T1000 (cell line): ENCODE results near the gene MTA3.
"Not testable (repeated sequence)": the region's sequence is repeated elsewhere in the genome, so short reads cannot be mapped to it uniquely, and the experiment has no call there.

Experiments
- DNase-seq: peaks from one replicate; lab custom pipeline; 2025; ENCODE audit warnings: mixed read lengths; lab: John Stamatoyannopoulos, UW

Gene MTA3

DNA sequence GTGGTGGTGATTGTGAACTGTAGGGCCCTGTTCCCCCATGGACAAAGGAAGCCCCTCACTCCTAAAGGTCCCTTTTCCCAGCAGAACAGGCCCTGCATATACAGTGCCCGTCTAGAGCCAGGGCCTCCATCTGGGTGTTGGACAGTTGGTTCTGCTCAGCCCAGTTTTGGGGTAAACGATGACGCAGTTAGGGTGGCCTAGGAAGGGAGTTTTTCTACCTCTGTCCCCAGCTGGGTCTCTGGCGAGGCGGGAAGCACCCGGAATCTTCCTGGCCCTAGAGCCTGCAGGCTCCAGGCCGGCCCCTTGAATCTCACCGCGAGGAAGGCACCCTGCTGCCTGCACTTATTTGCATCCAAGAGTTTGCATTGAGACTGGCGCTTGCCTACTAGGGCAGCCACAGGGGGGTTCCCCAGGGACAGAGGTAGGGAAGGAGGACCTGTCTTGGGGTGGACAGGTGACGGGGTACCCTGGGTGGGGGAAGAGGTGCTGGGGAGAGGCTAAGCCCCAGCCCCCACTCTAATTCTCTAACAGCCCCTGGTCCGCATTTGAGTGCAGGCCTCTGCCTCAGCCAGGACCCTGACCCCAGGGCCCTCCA lies 529 bp upstream of the MTA3 start:
- no peak for DNase-seq

- no peak for DNase-seq
Observed at GRCh38 chr2:42569116-42569711, 782 bp downstream of the MTA3 start.

- no peak for DNase-seq
Observed at GRCh38 chr2:42569883-42570282, 1.5 kb downstream of the MTA3 start.

- DNase-seq = no peak
Observed at GRCh38 chr2:42572297-42573081, 4.1 kb downstream of the MTA3 start.

DNA sequence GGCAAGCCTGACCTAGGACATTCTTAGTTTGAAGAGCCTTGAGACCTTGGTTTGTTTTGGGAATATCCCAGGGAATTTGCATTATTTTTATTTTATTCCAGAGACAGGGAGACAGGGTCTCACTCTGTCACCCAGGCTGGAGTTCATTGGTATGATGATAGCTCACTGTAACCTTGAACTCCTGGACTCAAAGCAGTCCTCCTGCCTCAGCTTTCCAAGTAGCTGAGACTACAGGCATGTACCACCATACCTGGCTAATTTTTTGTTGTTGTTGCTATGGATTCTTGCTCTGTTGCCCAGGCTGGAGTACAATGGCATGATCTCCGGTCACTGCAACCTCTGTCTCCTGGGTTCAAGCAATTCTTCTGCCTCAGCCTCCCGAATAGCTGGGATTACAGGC lies 4.8 kb downstream of the MTA3 start:
- no peak for DNase-seq

- DNase-seq = no peak
Observed at GRCh38 chr2:42575458-42576064, 7.1 kb downstream of the MTA3 start.

- DNase-seq = no peak
Observed at GRCh38 chr2:42578621-42579020, 10.2 kb downstream of the MTA3 start.

DNA sequence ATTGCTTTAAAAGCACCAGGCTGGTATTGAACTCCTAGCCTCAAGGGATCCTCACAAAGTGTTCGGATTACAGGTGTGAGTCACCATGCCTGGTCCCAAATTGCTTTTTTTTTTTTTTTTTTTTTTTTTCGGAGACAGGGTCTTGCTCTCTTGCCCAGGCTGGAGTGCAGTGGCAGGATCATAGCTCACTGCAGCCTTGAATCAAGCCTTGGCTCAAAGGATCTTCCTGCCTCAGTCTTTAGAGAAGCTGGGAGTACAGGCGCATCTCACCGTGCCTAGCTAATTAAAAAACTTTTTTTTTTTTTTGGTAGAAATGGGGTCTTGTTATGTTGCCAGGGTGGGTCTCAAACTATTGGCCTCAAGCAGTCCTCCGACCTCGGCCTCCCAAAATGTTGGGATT lies 12.8 kb downstream of the MTA3 start:
- DNase-seq = no peak

GRCh38 chr2:42584628-42585027 lies 16.2 kb downstream of the MTA3 start:
- DNase-seq = not testable (repeated sequence)

GRCh38 chr2:42585779-42586178 lies 17.3 kb downstream of the MTA3 start:
- no peak for DNase-seq

- no peak for DNase-seq
Observed at GRCh38 chr2:42587526-42588117, 19.2 kb downstream of the MTA3 start.

GRCh38 chr2:42588121-42588520 lies 19.7 kb downstream of the MTA3 start:
- no peak for DNase-seq

DNA sequence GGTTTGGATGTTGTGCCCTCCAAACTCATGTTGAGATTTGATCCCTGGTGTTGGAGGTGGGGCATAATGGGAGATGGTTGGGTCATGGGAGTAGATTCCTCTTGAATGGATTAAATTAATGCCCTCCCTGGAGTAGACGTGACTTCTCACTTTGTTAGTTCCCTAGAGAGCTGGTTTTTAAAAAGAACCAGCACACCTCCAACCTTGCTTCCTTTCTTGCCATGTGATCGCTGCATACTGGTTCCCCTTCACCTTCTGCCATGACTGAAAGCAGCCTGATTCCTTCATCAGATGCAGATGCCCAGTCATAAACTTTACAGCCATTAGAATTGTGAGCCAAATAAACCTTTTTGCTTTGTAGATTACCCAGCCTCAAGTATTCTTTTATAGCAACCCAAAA lies 21.7 kb downstream of the MTA3 start:
- no peak for DNase-seq

- DNase-seq = no peak
Observed at GRCh38 chr2:42593282-42593681, 24.9 kb downstream of the MTA3 start.

- DNase-seq = no peak
Observed at GRCh38 chr2:42598656-42599055, 30.2 kb downstream of the MTA3 start.

DNA sequence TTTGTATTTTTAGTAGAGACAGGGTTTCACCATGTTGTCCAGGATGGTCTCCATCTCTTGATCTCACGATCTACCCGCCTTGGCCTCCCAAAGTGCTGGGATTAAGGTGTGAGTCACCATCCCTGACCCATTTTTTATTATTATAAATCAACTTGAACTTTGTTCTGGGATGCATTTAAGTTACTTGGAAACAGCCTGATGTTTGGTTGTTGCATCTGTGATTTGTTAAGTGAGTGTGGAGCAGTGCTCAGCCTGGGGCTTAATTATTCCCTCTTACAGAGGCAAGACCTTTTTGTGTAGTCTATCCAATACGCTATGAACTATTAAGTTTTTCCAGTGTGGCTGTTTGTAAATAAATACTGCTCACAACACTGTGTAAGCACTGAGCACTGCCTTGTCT lies 32.6 kb downstream of the MTA3 start:
- DNase-seq = no peak

DNA sequence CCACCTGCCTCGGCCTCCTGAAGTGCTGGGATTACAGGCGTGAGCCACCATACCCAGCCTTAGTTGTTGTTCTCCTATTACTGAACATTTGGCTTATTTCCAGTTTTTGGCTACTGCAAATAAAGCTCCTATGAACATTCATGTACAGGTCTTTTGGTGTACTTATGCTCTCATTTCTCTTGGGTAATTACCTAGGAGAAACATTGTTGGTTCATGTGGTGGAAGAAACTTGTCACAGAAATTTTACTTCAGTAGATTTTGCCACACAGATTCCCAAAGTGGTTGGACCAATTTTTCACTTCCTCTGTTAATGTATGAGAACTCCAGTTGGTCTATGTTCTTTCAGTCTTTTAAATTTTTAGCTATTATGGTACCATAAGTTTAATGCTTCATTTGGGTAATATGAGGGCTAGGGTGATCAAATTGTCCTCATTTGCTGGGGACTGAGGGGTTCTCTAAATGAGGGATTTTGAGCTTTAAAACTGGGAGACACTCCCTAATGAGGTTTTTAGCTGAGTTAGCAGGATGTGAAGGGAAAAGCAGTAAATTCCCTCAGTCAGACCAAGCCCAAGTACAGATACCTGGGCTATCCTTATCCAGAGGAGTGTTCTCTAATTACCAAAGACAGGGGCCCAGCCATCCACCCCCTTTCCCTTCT lies 33.9 kb downstream of the MTA3 start:
- no peak for DNase-seq

- DNase-seq = no peak
Observed at GRCh38 chr2:42602876-42603219, 34.4 kb downstream of the MTA3 start.

DNA sequence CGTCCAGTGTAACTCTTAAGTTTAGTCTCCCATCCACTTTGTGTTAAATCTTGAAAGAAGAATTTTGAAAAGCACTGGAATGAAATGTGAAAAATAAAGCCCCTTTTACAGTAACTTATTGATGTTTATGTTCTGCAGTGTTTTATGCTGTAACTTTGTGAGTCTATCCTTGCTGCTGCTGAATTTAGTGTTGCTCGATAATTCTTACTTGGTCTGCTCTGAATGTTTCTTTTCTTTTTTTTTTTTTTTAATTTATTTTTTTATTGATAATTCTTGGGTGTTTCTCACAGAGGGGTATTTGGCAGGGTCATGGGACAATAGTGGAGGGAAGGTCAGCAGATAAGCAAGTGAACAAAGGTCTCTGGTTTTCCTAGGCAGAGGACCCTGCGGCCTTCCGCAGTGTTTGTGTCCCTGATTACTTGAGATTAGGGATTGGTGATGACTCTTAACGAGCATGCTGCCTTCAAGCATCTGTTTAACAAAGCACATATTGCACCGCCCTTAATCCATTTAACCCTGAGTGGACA lies 36.0 kb downstream of the MTA3 start:
- DNase-seq = not testable (repeated sequence)

GRCh38 chr2:42606166-42606565 lies 37.7 kb downstream of the MTA3 start:
- DNase-seq = not testable (repeated sequence)

DNA sequence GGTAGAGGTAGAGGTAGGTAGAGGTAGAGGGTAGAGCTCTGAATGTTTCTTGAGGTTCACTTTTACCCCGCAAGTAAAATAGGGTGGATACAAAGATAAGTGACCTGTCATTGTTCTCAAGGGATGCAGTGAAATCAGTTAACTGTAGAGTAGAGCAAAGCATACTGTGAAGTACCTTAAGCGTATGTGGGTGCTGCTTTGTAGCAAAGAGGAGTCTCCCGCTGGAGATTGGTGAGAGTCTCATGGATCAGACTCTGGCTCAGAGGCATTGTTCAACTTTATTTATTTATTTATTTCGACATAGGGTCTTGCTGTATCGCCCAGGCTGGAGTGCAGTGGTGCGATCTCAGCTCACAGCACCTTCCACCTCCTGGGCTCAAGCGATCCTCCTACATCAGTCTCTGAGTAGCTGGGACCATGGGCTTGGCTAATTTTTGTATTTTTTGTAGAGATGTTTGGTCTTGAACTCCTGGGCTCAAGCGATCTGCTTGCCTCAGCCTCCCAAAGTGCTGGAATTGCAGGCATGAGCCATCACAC lies 38.7 kb downstream of the MTA3 start:
- no peak for DNase-seq
